Spleen (tissue), 11 donors: ENCODE measurements around the gene TNXB. TPM values are rescaled to one million over a fixed set of nuclear protein-coding genes. Genes with fewer than 3 reads are reported as not detected.

Source experiments
- DNase-seq: peaks from one replicate; pipeline ENCODE4 v3.0.0-alpha.2; 2020
- H3K27ac ChIP-seq, 8 donors: fragments of 200-600 bp; sonication (generic) in 7 of 8; 1 replicate in 4 of 8; 2 replicates in 4 of 8; pipeline versions ENCODE4 v1.5.0 to v1.8.0; 2016 to 2021; ENCODE audit warnings: inconsistent platforms in 4 of 8, mild to moderate bottlenecking in 4 of 8, moderate library complexity in 1 of 8
- H3K27me3 ChIP-seq, 7 donors: fragments of 200-600 bp; sonication (generic) in 6 of 7; replicated peaks in 1 of 7; 1 replicate in 4 of 7; 2 replicates in 3 of 7; pipeline versions ENCODE4 v1.5.0 to v1.8.0; 2016 to 2021; ENCODE audit warnings: inconsistent platforms in 3 of 7, mild to moderate bottlenecking in 1 of 7
- H3K36me3 ChIP-seq, 6 donors: fragments of 200-600 bp; sonication (generic) in 5 of 6; 1 replicate in 4 of 6; 2 replicates in 2 of 6; pipeline versions ENCODE4 v1.5.0 to v1.8.0; 2016 to 2021; ENCODE audit warnings: inconsistent platforms in 2 of 6
- H3K4me1 ChIP-seq, 6 donors: fragments of 200-600 bp; sonication (generic) in 5 of 6; 1 replicate in 3 of 6; 2 replicates in 3 of 6; pipeline versions ENCODE4 v1.5.0 to v1.8.0; 2016 to 2021; ENCODE audit warnings: inconsistent platforms in 3 of 6
- H3K4me3 ChIP-seq, 8 donors: fragments of 200-600 bp; sonication (generic) in 7 of 8; 1 replicate in 4 of 8; 2 replicates in 4 of 8; pipeline versions ENCODE4 v1.5.0 to v1.8.0; 2016 to 2021; ENCODE audit warnings: inconsistent platforms in 4 of 8, mild to moderate bottlenecking in 4 of 8, moderate library complexity in 2 of 8
- H3K9me3 ChIP-seq, 8 donors: fragments of 200-600 bp; sonication (generic) in 7 of 8; 1 replicate in 4 of 8; 2 replicates in 4 of 8; pipeline versions ENCODE4 v1.5.0 to v1.8.0; 2016 to 2021; ENCODE audit warnings: inconsistent platforms in 4 of 8
- POLR2A ChIP-seq, 3 donors: fragments of 450-650 bp; IDR thresholded peaks; one replicate each; pipeline ENCODE4 v1.5.1; 2017; ENCODE audit warnings: antibody characterized with exemption in 3 of 3, mild to moderate bottlenecking in 1 of 3
- POLR2AphosphoS5 ChIP-seq, 3 donors: sonication (generic); formaldehyde crosslinking; IDR thresholded peaks; one replicate each; pipeline ENCODE4 v1.5.1; 2017; ENCODE audit warnings: antibody characterized with exemption in 3 of 3
- WGBS, 5 donors: extraction: QIAGEN DNeasy Blood & Tissue Kit in 3 of 5; methylation state at CpG; one replicate each; pipeline versions ENCODE4 v1.1.5 to v1.1.7; 2013 to 2018; 5-methylcytosine and 5-hydroxymethylcytosine counted together
- intact Hi-C: fragments of 100-400 bp; cut with DNase I; formaldehyde crosslinking; loops from one replicate; pipeline ENCODE4 v1.15.0; 2023; ENCODE audit warnings: low total_unique reads
- polyA plus RNA-seq, 3 donors: library from polyadenylated mRNA; stranded (reverse); fragments of 200-250 nt; gene quantifications; one replicate each; pipeline ENCODE4 v1.2.1, GENCODE V29; 2013
- total RNA-seq, 7 donors: library from RNA; depleted of rRNA in 3 of 7; stranded (reverse); fragments of >200 nt in 3 of 7; fragmentation: NEBNext Ultra II Directional in 4 of 7; extraction: Animal tissue kit (Norgen Biotek cat#: 25700) in 4 of 7; gene quantifications; one replicate each; pipeline versions ENCODE4 v1.1.0 to v1.2.1, GENCODE V29; 2016 to 2021
- TF ChIP-seq, protein P1 (sequence below), 11 experiments: fragments of 200-600 bp in 7 of 11; fragments of 450-650 bp in 4 of 11; sonication (generic) in 4 of 11; IDR thresholded peaks in 8 of 11; conservative IDR thresholded peaks in 3 of 11; 1 replicate in 7 of 11; 2 replicates in 4 of 11; pipeline versions ENCODE4 v1.4.0 to v1.8.0; 2016 to 2021; ENCODE audit warnings: antibody characterized with exemption in 11 of 11, inconsistent platforms in 4 of 11, mild to moderate bottlenecking in 1 of 11
- donor health status: healthy with polysubstance abuse.
- donor health status: DM: no; HTN: no; CAD: no; lungs with moderate emphysema.
- donor health status: DM: no; HTN: no; CAD: no.
- donor health status: Bipolar disorder and iron deficiency.
- donor health status: healthy.
- donor health status: DM: no; HTN: no; CAD: no.
- donor health status: DM: yes; HTN: yes; CAD: no.

TNXB gene
- total and polyA plus RNA-seq, 10 donors, result 13.7 to 117 (median 63.3) TPM

GRCh38 chr6:32096087-32096393 is 13.1 kb downstream of the TNXB start:
- Histone ChIP-seq H3K27ac (no peak overlapping the region), H3K36me3 (peaks cover 0 to 36% (median 0%) of the 10 kb centered on the region in 6 donors), H3K9me3 (no peaks in the 10 kb centered on the region), H3K4me3 (peak overlapping the region in 4 of 8 donors; percentile 6 to 19 (median 15)), H3K27me3 (peaks cover 0 to 41% (median 20%) of the 10 kb centered on the region in 7 donors), H3K4me1 (peaks cover 0 to 32% (median 13%) of the 10 kb centered on the region in 6 donors)
- no peak for DNase-seq
- 34 to 56% (median 43%) methylated on average over 5 to 36 of the region's 36 CpGs; no CpG with 5 or more reads in 1 of the 5 donors for WGBS, 5 donors
- intact Hi-C loops, result no loop called here
- peak in 1 of 3 donors; percentile 11 for TF ChIP-seq POLR2AphosphoS5 (IDR thresholded peaks at IDR 0.05)
- TF ChIP-seq, protein P1, sequence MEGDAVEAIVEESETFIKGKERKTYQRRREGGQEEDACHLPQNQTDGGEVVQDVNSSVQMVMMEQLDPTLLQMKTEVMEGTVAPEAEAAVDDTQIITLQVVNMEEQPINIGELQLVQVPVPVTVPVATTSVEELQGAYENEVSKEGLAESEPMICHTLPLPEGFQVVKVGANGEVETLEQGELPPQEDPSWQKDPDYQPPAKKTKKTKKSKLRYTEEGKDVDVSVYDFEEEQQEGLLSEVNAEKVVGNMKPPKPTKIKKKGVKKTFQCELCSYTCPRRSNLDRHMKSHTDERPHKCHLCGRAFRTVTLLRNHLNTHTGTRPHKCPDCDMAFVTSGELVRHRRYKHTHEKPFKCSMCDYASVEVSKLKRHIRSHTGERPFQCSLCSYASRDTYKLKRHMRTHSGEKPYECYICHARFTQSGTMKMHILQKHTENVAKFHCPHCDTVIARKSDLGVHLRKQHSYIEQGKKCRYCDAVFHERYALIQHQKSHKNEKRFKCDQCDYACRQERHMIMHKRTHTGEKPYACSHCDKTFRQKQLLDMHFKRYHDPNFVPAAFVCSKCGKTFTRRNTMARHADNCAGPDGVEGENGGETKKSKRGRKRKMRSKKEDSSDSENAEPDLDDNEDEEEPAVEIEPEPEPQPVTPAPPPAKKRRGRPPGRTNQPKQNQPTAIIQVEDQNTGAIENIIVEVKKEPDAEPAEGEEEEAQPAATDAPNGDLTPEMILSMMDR (IDR thresholded peaks at IDR 0.05 in 8 of 11, conservative IDR thresholded peaks at IDR 0.05 in 3 of 11), result no peak
- TF ChIP-seq POLR2A (IDR thresholded peaks at IDR 0.05), result no peak

DNA sequence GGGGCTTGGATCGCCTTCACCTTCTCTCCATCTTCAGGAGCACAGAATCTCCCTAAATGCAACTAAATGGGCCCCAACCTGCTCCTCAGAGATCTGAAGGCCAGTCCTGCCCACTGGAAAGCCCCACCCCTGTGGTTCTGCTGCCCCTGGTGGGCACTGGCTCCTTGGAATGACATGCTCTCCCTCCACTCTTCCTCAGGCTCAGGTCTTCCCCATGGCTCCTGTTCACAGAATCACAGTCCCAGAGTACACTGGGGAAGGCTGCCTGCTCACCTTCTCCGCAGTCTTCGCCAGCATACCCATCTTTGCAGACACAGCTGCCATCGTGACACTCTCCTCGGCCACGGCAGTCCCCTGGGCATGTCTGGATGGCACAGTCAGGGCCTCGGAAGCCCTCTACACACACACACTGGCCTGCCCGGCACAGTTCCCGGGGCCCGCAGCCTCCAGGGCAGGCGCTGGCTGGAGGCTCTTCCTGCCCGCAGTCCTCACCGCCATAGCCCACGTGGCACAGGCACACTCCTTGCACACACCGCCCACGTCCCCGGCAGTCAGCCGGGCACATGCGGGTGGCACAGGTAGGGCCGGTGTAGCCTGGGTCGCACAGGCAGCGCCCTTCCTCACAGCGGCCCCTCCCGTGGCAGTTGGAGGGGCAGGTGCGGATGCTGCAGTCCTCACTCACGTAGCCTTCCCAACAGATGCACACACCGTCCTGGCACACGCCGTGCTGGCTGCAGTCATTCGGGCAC is 13.6 kb downstream of the TNXB start:
- Histone ChIP-seq H3K27ac (no peak overlapping the region), H3K4me3 (peak overlapping the region in 2 of 8 donors; percentile 13 to 17), H3K27me3 (peaks cover 0 to 41% (median 20%) of the 10 kb centered on the region in 7 donors), H3K36me3 (peaks cover 0 to 36% (median 0%) of the 10 kb centered on the region in 6 donors), H3K9me3 (no peaks in the 10 kb centered on the region), H3K4me1 (peaks cover 0 to 32% (median 13%) of the 10 kb centered on the region in 6 donors)
- DNase-seq, result no peak
- 72 to 95% (median 82%) methylated on average over 3 to 30 of the region's 30 CpGs for WGBS, 5 donors
- TF ChIP-seq, protein P1 (IDR thresholded peaks at IDR 0.05 in 8 of 11, conservative IDR thresholded peaks at IDR 0.05 in 3 of 11), result no peak
- TF ChIP-seq POLR2A (IDR thresholded peaks at IDR 0.05) (no peak), POLR2AphosphoS5 (IDR thresholded peaks at IDR 0.05) (no peak)
- intact Hi-C loops, result no loop called here

DNA sequence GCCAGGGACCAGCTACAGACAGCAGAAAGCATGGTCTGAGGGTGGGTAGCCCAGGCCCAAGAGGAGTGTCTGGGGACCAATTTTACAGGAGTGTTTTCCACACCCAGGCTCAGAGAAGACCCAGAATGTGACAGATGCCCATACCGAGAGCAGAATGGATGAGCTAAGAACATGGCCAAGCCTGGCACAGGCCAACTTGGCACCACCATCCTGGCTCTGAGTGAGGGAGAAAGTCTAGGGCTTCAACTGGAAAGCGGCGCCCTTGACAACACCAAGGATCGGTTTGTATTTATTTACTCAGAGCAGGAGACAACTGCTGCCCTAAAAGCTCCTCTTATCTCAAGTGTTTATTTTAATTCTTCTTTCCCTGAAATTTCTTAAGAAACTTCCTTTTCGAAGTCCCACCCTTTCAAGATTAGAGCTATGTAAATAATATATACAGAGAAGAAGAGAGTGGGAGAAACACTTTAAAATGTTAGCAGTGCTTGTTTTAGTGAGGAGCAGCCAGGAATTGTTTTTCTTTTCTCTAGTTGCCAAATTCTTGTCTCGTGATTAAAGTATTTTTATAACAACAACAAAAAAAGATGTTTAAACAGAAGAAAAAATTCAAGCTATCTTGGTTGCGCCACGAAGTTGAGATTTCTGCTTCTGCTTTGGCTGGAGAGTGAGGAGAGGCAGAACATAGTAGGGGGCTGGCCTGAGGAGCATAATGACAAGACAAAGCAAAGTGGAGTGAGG is 16.2 kb downstream of the TNXB start:
- Histone ChIP-seq H3K9me3 (no peaks in the 10 kb centered on the region), H3K27ac (peak overlapping the region in 6 of 8 donors; percentile 9 to 58 (median 52)), H3K4me1 (peaks cover 0 to 36% (median 16%) of the 10 kb centered on the region in 6 donors), H3K27me3 (peaks cover 0 to 31% (median 20%) of the 10 kb centered on the region in 7 donors), H3K36me3 (peaks cover 0 to 36% (median 0%) of the 10 kb centered on the region in 6 donors), H3K4me3 (no peak overlapping the region)
- 69 to 86% (median 75%) methylated on average over 8 of the region's 8 CpGs for WGBS, 5 donors
- intact Hi-C loops, result no loop called here
- no peak for DNase-seq
- TF ChIP-seq, protein P1 (IDR thresholded peaks at IDR 0.05 in 8 of 11, conservative IDR thresholded peaks at IDR 0.05 in 3 of 11), result no peak
- TF ChIP-seq POLR2A (IDR thresholded peaks at IDR 0.05) (no peak), POLR2AphosphoS5 (IDR thresholded peaks at IDR 0.05) (no peak)
